NCI-H82 (cell line): ENCODE results near the gene NBEAL1.
"Not testable (repeated sequence)": the region's sequence is repeated elsewhere in the genome, so short reads cannot be mapped to it uniquely, and the experiment has no call there.

Experiments used
- DNase-seq: peaks from one replicate; lab custom pipeline; 2025; lab: John Stamatoyannopoulos, UW

NBEAL1 gene

GRCh38 chr2:203115201-203115700 is 100.6 kb downstream of the NBEAL1 start:
- not testable (repeated sequence) for DNase-seq

DNA sequence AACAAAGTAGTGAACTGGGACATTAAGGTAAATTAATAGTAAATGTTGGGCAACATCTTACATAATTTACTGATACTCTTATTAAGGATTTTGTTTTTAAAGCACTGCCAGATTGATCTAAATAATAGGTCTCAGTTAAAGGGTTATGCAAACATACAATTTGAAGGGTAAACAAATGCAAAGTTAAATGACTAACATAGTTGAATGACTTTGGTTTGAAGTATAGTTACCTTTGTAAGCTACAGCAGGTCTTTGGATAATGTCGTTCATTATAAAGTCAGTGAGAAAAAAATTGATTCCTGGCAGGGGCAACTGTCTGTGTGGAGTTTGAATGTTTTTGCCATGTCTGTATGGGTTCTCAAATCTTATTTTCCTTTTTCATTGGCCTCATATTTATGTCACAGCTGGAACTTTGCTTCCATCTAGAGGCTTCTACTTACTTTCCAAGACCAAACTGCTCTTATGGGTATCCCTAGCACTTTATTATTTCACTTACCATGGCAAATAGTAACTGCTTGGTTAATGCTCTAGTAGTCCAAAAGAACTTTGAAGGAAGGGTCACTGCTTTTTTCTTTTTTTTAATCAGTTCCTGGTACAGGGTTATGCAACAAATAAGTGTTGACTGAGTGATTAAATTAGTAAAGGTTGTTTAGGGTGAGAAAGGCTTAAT is 107.8 kb downstream of the NBEAL1 start:
- no peak for DNase-seq

GRCh38 chr2:203126996-203127395 is 112.3 kb downstream of the NBEAL1 start:
- no peak for DNase-seq

- no peak for DNase-seq
Measured at GRCh38 chr2:203135105-203135504, 120.4 kb downstream of the NBEAL1 start.

DNA sequence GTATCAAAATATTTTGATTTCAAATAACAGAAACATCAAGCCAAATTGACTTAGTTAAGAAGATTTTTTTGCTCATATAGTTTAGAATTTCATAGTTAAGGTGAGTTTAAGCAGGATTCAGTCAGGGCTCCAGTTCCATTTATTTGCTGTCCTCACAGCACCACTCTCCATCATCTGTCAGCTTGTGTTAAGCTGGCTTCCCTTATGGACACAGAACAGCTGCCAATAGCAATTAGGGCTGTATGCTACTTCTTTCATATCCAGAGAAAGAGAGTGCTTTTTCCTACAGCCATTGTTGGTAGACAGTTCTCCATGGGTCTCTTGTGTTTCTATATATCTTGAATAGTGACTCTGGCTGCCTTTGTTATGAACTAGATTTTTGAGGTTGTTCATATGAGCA is 128.7 kb downstream of the NBEAL1 start:
- DNase-seq, result peak; percentile 91

DNA sequence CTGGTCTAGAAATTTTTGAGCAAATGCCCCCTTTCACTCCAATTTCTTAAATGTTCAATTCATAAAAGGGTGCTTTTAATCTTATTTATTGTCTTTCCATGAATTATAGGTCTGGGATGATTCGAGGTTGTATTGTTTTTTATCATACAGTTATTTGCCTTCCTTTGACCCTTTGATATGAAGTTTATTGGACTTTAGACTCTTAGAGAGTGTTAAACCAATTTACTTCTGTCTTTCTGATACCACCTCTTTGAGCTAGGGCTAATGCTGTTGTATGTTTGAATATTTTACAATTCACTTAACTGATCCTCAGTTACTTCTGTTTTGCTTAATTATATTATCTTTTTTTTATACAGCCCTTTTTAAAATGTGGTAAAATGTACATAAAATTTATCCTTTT is 134.5 kb downstream of the NBEAL1 start:
- no peak for DNase-seq

- DNase-seq, result no peak
Measured at GRCh38 chr2:203155406-203155805, 140.7 kb downstream of the NBEAL1 start.

GRCh38 chr2:203162722-203163121 is 148.0 kb downstream of the NBEAL1 start:
- DNase-seq, result not testable (repeated sequence)

- DNase-seq, result no peak
Measured at GRCh38 chr2:203164311-203164935, 149.7 kb downstream of the NBEAL1 start.

- DNase-seq, result no peak
Measured at GRCh38 chr2:203167751-203168150, 153.1 kb downstream of the NBEAL1 start.

- no peak for DNase-seq
Measured at GRCh38 chr2:203170502-203170901, 155.8 kb downstream of the NBEAL1 start.

GRCh38 chr2:203175371-203175770 is 160.7 kb downstream of the NBEAL1 start:
- DNase-seq, result no peak

- no peak for DNase-seq
Measured at GRCh38 chr2:203177361-203177760, 162.7 kb downstream of the NBEAL1 start.

GRCh38 chr2:203185864-203186263 is 171.2 kb downstream of the NBEAL1 start:
- DNase-seq, result no peak

- DNase-seq, result not testable (repeated sequence)
Measured at GRCh38 chr2:203190547-203190946, 175.9 kb downstream of the NBEAL1 start.

DNA sequence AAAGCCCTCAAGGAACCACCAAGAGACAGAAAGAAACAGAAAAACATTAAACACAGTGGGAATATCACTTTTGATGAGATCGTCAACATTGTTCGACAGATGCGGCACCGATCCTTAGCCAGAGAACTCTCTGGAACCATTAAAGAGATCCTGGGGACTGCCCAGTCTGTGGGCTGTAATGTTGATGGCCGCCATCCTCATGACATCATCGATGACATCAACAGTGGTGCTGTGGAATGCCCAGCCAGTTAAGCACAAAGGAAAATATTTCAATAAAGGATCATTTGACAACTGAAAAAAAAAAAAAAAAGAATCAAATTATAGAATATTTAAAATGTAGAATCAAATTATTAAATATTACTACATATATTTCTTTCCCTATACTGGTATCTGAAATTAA is 176.4 kb downstream of the NBEAL1 start:
- DNase-seq, result not testable (repeated sequence)

- DNase-seq, result no peak
Measured at GRCh38 chr2:203191961-203192360, 177.3 kb downstream of the NBEAL1 start.

- no peak for DNase-seq
Measured at GRCh38 chr2:203195331-203196036, 180.8 kb downstream of the NBEAL1 start.

DNA sequence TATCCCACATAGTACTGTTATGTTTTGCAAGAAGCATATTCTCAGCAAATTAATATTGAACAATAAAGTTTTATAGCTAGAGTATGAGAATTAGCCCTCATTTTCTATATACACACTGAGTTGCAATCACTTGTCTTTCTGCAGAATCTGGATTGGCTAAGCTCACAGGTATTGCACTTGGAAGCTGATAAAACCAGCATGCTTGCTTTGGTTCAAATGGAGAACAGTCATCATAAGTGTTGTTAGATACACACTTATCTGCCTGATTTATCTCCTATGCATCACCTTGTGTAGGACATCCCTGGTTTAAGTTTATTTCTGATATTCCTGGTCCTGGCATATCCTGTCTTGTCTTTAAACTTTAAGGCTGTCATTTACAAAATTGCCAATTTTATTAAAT is 186.2 kb downstream of the NBEAL1 start:
- no peak for DNase-seq

GRCh38 chr2:203201426-203201825 is 186.8 kb downstream of the NBEAL1 start:
- DNase-seq, result no peak

DNA sequence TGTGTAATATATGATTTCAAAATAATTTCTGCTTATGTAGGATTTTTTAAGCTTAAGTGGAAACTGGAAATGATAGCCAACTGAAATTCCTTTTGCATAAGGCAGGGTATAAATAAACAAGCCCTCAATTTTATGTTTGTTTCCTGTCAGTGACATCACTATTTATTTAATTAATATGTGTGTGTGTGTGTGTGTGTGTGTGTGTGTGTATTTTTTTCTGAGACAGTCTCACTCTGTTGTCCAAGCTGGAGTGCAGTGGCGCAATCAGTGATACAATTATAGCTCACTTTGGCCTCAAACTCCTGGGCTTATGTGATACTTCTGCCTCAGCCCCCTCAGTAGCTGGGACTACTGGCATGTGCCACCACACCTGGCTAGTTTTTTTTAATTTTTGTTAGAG is 194.9 kb downstream of the NBEAL1 start:
- DNase-seq, result no peak

- DNase-seq, result peak; percentile 45
Measured at GRCh38 chr2:203225423-203226039, 210.9 kb downstream of the NBEAL1 start.

DNA sequence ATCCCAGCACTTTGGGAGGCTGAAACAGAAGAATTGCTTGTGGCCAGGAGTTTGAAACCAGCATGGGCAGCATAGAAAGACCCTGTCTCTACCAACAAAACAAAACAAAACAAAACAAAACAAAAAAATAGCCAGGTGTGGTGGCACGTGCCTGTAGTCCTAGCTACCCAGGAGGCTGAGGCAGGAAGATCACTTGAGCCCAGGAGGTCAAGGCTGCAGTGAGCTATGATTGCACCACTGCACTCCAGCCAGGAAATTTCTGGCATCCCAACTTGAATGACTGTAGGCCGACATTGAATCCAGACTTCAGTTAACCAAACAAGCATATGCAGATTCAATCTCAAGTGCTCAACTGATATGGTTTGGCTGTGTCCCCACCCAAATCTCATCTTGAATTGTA is 215.0 kb downstream of the NBEAL1 start:
- DNase-seq, result not testable (repeated sequence)
